NCI-H1694 (cell line): ENCODE measurements around the gene NUP210L.
"Not testable (repeated sequence)": the region's sequence is repeated elsewhere in the genome, so short reads cannot be mapped to it uniquely, and the experiment has no call there.

Experiments used
- DNase-seq: peaks from one replicate; lab custom pipeline; 2025; lab: John Stamatoyannopoulos, UW

Gene NUP210L

DNA sequence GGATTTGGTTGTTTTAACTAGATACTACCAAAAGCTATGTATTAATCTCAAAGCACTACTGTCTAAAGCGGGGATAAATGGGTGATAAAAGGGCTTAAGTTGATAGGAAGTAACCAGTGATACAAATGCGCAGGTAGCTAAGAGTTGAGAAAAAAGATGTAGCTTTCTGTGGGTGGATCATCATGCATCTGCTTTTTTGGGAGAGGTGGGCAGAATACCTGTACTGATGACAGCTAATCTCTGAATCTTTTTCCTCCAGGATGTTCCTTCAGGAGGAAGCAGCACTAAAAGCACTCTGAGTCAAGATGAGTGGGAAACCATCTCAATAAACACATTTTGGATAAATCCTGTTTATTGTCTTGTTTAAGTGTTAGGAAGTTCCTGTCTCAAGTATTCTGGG, 163.1 kb downstream of the NUP210L start:
- DNase-seq: no peak

DNA sequence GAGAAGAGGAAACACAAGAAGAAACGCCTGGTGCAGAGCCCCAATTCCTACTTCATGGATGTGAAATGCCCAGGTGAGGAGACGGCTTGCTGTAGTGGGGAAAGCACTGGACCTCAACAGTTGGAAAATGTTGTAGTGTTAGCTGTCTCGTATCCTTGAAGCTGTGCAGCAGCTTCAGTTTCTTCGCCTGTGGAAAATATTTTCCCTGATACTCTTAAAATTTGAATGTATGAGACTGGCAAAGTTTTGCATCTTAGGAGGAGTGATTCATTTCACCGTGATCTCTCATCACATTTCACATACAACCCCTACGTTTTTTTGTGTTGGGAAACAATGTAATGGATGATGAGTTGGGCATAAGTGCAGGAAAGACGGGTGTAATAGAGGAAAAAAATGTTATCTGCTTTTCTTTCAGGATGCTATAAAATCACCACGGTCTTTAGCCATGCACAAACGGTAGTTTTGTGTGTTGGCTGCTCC, 163.7 kb downstream of the NUP210L start:
- DNase-seq: no peak

DNA sequence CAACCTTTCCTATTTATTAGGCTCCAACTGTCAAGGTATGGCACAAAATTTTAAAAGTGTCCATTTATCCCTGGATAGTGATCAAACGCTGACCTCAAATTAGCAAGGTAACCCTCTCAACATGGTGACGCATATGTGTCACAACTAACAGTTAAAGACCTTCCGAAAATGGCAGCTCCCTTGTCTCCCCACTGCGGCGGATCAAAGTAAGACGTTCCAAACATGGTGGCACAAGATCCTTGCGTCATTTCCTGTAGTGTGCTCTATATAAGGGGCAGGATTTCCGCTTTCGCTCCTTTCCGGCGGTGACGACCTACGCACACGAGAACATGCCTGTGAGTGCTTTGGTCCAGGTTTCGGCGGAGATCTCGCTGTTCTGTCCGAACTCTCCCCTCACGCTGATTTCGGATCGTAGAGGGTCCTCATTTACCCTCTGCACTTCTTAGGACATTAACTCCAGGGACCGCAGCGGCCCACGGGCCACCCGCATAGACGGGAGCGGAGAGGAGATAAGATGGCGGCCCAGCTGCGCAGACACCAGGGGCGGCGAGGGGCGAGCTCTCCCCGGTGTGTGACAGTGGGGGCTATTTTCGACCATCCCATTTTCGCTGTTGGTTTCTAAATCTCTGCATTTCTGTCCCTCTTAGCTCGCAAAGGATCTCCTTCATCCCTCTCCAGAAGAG, 164.3 kb downstream of the NUP210L start, which contains the start of gene RPS27:
RPS27 (plus strand) TSS at position 295 of the 683 bp plus-strand sequence; CDS start at position 330, 35 bp downstream.
- peak; percentile 100 for DNase-seq

DNA sequence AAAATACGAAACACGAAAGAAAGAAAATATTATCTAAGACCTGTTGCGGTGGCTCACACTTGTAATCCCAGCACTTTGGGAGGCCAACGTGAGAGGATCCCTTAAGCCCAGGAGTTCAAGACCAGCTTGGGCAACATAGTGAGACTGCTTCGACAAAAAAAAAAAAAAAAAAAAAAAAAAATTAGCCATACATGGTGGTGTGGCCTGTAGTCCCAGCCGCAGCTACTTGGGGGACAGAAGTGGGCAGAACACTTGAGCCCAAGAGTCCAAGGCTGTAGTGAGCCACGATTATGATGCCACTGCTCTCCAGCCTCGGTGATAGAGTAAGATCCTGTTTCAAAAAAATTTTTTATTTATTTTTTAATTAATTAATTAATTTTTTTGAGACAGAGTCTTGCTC, 167.3 kb downstream of the NUP210L start:
- no peak for DNase-seq

DNA sequence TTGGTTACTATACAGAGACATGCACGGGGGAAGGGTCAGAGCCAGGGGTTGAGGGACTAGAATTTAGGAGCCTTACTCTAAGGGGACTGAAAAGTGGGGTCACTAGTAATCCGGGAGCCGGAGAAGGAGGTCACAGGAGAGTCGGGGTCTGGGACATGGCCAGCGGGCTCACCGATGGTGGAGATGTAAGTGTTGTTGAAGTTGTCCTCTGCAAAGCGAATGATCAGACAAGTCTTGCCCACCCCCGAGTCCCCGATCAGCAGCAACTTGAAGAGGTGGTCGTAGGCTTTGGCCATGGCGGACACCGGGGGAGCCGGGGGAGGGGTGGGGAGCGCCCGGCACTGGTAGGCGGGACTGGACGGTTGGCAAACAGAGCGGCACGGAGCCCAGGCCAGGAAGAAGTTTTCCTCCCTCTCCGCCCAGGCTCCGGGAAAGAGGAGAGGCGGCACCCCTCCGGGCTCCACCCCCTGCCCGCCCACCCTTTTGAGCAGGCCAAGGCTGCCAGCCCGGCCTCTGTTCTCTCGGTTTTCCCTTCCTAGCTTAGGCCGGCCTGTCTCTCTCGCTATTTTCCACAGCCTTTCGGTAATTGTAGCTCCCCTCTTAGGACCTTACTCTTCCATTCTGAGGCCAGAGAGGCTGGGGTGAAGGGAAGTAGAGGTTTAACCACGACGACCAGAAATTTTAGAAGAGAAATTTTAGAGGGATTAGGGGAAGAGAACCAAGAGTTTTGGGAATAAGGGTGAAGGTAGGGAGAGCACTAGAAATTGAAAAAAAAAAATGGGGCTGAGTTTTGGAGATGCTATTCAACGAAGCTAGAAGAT, 168.7 kb downstream of the NUP210L start, which contains the start of gene RAB13:
RAB13 (minus strand) TSS at position 399 of the 821 bp plus-strand sequence; CDS start at position 296, 103 bp downstream.
- DNase-seq: peak; percentile 70

DNA sequence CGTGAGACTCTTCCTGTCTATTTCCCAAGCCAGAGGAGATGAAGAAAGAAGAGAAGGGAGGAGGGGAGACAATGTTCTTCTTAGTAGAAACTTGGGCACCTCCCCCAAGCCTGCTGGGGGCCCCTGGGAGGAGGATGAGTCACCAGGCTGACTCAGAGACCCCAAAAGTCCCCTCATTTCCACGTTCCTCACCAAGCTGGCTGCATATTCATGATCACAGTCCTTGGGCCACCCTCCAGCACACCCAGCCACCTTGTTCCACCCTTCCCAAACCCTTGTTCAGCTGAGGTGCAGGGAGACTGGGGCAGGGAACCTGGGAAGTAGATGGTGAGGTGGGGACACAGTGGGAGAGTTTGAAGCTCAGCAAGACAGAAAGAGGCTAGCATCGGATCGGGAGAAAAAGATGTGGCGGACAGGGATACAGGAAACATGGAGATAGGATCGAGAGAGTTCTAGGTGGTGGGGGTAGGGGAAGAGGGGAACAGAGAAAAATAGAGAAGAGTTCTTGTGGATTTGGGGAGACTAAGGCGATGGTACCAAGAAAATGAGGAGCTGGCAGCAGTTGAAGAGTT, 169.4 kb downstream of the NUP210L start:
- DNase-seq: no peak

DNA sequence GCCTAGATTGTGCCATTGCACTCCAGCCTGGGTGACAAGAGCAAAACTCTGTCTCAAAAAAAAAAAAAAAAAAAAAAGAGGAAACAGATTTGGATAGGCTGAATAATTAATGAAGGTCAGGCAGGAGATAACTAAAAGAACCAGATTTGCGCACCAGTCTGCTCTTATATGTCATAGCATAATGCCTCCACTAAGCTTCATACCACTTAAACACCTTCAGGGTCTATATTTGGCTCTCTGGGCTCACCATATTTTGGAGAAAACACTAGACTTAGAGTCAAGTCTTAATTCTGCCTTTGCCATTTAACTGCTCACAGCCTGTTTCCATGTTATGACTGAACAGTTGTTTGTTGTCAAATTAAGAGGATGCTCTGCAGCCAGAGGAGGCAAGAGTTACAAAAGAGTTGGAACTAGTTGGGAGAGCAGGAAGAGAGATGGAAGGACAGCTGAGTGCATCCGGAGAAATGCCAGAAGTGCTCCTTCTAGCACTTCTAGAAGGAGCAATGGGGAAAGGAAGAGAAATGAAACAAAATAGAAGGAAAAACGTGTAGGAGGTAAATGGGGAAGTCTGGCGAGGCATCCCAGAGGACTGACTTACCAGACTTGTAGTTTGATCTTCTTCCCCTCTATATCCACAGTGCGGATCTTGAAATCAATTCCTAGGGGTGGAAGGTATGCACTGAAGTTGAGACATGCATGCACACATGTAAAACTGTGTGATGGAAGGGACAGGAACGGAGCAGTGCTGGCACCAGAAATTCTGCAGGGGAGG, 170.6 kb downstream of the NUP210L start:
- no peak for DNase-seq

DNA sequence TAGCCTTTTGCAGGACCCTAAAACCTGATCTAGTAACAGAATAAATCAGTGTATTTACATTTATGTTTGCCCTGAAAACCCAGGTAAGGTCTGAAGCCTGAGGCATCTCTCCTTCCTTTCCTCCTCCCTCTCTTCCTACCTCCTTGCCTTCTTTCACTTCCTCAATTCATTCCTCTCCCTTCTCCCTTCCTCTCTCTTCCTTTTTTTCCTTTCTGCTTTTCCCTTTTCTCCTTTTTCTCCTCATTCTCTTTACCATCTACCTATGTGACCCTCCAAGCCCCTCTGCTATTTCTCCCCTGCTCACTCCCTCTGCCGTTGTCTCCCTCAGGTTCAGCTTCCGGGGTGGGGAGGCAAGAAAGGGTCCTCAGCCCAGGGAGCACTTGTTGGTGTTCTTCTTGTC, 173.1 kb downstream of the NUP210L start:
- DNase-seq: not testable (repeated sequence)

DNA sequence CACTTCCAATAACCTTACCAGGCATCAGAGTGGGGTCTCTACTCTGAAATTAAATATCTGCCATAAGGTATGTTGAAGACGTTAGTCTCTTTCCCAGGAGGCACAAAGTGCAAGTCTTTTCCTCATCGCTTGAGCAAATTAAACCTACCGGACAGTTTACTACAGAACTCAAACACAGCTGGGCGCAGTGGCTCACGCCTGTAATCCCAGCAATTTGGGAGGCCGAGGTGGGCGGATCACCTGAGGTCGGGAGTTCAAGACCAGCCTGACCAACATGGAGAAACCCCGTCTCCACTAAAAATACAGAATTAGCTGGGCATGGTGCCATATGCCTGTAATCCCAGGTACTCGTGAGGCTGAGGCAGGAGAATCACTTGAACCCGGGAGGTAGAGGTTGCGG, 175.8 kb downstream of the NUP210L start:
- DNase-seq: not testable (repeated sequence)

DNA sequence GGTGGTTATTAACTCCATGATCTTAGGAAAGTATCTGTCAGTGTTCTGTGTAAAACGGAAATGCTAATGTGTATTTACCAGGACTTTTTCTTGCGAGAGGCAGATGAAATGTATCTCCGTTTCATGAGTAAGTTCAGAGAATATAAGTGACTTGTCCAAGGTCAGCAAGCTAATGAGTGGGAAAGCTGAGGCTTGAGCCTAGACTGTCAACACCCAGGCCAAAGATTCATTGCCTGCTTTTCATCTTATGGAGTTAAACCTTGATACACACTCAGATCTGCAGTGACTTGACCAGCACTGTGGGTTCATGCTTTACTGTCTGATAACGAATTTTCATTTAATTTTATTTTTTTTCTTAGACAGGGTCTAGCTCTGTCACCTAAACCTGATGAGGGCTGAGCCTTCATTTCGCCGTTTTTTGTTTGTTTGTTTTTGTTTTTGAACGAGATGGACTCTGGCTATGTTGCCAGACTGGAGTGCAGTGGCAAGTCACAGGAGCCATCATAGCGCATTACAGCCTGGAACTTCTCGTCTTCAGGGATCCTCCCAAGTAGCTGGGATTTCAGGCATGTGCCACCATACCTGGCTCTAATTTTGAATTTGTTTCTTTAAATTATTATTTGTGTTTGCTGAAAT, 176.5 kb downstream of the NUP210L start:
- no peak for DNase-seq

DNA sequence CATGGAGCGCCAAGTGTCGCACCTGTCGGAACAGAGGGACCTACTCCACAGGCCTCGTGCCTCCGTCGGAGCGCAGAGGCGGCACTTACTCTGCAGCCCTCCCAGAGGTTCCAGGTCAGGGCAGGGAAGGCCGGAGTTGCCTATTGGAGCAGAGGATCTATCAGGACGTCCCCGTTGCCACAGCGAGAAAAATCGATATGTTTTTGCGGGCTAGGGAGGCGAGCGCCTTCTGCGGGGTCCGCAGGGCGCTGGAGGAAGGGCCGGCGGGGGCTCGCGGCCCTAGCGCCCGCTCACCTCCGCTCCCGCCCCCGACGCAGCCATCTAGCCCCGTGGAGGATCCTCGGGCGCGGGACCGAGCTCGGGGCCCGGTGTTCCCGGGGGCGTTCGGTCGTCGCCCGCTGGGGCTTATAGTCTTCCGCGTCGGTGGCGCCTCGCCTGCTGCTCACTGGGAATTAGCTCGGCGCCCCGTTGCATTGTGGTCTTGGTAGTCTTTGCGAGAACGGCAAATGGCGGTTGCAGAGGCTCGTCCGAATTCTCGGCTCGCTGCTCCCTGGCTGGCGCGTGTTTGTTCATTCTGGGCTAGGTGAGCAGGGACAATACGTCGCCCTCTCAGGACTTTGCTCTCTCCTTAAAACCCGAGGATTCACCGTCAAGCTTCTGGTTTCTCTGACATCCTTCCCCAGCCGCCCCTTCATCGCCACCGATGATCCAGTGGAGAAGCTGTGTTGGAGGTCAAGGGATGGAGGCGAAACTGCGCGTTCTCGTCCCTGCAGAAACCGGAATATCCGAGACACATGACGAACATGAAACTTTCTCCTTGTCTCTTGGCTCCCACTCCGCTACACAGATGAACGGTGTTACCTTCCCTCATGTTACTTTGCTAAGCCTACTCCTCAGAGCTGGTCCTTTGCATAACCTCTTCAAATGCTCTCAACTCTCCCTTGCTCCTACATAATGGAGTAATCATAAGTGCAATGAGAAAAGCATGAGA, 177.3 kb downstream of the NUP210L start, which contains the start of gene JTB:
JTB (minus strand) TSS at position 425 of the 991 bp plus-strand sequence; CDS start at position 3, 422 bp downstream.
- DNase-seq: peak; percentile 92

DNA sequence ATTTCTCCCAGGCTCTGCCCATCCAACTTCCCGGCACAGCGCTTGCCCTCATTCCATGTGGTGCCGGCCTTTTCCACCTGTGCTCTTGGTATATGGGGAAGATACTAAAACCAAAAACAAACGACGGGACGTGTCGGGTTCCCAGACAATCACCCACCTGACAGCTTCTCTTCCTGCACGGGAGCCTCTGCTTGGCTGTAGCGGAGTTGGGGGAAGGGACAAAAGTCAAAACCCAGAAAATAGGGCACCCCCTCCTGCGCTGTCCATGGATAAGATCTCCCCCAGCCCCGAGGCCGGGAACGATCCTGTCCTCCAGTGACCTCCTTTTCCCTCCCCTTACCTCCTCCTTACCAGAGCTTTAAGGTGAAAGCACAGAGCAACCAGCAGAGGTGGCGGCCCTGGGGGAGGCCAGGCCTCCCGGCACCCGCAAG, 178.0 kb downstream of the NUP210L start:
- DNase-seq: no peak

DNA sequence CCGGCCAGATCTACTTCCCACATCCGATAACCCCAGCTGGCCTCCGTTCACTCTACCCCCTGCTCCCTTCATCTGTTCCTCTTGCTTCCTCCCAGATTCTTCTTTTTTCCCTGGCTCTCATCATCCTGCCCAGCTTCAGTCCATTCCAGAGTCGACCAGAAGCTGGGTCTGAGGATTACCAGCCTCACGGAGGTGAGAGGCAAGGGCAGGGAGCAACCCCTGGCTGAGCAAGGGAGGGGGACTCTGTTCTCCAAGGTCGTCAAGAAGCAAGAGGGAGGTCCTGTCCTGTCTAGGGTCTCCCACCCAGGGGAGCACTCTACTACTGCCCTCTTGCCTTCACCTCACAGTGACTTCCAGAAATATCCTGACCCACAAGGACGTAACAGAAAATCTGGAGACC, 181.3 kb downstream of the NUP210L start:
- no peak for DNase-seq

DNA sequence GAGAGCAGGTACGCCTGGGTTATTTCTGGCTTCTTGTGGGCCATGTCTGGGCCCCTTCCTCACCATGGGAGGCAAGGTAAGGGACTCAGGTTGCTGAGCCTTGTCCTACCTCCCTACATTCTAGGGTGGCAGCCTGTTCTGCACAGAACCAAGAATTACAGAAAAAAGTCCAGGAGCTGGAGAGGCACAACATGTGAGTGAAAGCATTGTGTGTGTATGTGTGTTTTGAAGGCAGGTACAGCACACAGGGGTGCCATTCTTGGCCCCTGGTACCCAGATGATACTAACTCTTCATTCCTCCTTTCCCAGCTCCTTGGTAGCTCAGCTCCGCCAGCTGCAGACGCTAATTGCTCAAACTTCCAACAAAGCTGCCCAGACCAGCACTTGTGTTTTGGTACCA, 181.8 kb downstream of the NUP210L start:
- no peak for DNase-seq

DNA sequence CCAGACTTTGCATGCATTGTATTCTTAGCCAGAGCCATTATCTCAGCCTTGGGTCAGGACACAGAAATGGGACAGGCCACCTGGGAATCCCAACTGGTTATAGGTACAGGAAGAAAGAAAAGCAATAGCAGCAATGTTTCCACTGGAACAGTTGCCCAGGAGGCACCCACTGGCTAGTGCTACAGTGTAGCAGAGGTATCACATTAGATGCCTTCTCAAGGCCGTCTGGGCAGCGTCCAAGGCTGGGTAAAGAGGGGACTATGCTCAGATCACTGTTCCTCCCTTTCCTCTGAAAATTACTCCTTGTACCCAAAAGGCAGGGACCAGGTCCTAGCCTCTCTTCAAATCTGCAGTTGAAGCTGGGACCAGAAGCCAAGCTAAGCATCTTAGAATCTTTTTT, 184.5 kb downstream of the NUP210L start:
- DNase-seq: no peak

DNA sequence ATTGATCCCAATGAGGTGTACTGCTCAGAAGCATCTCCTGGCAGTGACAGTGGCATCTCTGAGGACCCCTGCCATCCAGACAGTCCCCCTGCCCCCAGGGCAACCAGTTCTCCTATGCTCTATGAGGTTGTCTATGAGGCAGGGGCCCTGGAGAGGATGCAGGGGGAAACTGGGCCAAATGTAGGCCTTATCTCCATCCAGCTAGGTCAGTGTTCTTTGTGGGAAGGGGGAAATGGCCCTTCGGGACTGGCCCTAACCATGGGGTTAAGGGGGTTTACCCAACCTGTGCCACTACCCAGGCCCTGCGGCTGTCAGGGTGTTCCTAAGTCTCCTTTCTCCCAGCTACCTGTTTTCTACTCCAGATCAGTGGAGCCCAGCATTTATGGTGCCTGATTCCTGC, 185.9 kb downstream of the NUP210L start:
- no peak for DNase-seq

DNA sequence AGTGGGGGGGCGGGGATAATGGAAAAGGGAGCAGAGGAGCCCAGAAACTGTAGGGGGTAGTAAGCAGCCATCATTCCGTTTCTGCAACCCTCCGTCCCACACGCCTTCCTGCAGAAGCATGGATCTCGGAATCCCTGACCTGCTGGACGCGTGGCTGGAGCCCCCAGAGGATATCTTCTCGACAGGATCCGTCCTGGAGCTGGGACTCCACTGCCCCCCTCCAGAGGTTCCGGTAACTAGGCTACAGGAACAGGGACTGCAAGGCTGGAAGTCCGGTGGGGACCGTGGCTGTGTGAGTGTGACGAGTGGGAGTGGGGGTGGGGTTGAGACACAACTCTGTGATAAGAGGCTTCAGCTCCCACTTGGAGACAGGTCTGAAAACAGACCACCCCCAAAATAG, 186.5 kb downstream of the NUP210L start:
- DNase-seq: no peak

DNA sequence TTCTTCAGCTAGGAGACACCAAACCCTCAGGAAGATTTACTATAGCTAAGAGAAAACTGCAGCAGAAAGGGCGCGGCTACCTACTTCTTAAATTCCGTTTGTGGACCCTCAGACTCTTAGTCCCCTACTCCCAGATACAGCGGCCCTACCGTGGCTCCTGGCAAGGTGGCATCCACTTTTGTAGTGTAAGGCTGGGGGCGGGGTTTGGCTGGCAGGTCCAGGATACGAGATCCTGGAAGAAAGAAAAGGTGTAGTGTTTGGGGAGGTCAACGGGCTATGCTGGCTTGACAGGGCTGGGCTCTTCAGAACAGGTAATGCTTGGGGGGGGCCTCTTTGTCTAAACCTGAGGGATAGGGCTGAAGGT, 186.9 kb downstream of the NUP210L start:
- no peak for DNase-seq

DNA sequence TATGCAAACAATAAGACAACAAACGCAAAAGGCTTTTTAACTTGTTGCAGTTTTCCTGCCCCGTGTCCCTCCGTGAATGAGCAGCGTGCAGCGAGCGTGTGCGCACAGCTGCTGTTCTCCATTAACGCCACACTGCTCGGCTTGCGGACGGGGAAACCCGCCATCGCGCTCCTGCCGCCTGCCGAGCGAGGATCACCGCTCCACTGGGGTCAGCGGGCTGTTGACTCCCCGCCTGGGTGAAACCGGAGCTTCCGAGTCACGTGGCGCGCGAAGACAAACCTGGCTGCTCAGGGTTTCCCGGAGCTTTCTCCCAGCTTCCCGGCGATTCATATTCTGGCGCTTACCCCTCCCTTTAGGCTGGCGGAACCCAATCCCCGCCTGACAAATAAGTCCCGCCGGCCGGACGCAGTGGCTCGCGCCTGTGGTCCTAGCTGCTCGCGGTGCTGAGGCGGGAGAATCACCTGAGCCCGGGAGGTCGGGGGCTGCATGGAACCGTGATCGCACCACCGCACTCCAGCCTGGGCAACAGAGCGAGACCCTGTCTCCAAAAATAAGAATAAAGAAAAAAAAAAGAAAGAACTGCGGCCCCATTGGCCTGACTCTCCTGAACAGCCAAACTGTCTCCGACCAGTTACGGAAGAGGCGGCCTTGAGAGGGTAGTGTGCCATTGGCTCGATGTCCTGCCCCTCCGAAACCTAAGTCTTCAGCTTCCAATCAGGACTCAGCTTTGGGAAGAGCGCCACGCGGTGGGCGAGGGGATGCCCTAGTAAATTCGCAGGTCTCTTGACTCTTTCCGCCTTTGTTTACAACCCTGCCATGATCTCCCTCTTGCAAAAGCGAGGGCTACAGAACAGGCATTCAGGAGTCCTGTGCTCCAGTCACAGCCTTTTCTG, 187.5 kb downstream of the NUP210L start, which contains the start of gene CREB3L4:
CREB3L4 (plus strand) TSS at position 796 of the 893 bp plus-strand sequence. CDS start 624 bp downstream, outside the sequence.
- DNase-seq: peak; percentile 100
